A673 (cell line): ENCODE data around the gene CAPN2.

Experiments used
- EZH2 ChIP-seq: fragments of 200-600 bp; sonication (generic); IDR thresholded peaks from 2 replicates; pipeline ENCODE4 v1.6.1; 2017; ENCODE audit warnings: borderline replicate concordance, low read depth, mild to moderate bottlenecking, mixed read lengths, antibody characterized with exemption, low read length; ENCODE audit not compliant: poor library complexity, severe bottlenecking
- TF ChIP-seq, protein P1 (sequence below): fragments of 300-800, 200-600 bp; sonication (generic); conservative IDR thresholded peaks from 2 replicates; pipeline ENCODE4 v1.5.1; 2017; ENCODE audit warnings: low read depth, mild to moderate bottlenecking, antibody characterized with exemption, low read length, moderate library complexity, mixed read lengths

DNA sequence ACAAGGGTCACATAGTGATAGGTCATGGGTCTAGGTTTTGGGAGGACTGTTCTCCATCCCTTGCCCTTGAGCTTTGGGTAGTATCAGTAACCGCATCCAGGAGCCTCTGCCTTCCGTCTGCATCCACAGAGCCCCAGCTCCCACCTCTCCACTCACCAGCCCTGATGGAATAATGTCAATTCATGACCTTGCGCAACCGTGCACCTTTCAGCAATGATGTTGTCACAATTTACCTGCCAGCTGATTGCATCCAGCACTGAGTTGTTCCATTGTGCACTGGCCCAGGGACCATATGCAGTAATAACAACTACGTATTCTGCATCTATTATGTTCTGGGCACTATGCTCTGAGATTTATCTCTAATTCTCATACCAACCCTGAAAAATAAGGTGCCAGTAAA lies 48.2 kb upstream of the CAPN2 start:
- TF ChIP-seq, protein P1, sequence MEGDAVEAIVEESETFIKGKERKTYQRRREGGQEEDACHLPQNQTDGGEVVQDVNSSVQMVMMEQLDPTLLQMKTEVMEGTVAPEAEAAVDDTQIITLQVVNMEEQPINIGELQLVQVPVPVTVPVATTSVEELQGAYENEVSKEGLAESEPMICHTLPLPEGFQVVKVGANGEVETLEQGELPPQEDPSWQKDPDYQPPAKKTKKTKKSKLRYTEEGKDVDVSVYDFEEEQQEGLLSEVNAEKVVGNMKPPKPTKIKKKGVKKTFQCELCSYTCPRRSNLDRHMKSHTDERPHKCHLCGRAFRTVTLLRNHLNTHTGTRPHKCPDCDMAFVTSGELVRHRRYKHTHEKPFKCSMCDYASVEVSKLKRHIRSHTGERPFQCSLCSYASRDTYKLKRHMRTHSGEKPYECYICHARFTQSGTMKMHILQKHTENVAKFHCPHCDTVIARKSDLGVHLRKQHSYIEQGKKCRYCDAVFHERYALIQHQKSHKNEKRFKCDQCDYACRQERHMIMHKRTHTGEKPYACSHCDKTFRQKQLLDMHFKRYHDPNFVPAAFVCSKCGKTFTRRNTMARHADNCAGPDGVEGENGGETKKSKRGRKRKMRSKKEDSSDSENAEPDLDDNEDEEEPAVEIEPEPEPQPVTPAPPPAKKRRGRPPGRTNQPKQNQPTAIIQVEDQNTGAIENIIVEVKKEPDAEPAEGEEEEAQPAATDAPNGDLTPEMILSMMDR: no peak
- TF ChIP-seq EZH2: no peak
